Neural cell (in vitro differentiated cells): ENCODE results near the gene RIMS1. TPM values are rescaled to one million over a fixed set of nuclear protein-coding genes. Genes with fewer than 3 reads are reported as not detected.
"Not testable (repeated sequence)": the region's sequence is repeated elsewhere in the genome, so short reads cannot be mapped to it uniquely, and the experiment has no call there.

Experiments used
- H2AFZ ChIP-seq: fragments of 200-600, 300-800 bp; sonication (generic), shearing (Covaris generic); 2 replicates; pipeline ENCODE4 v1.6.0; 2014; ENCODE audit warnings: low read depth, mild to moderate bottlenecking, antibody characterized with exemption, low read length, moderate library complexity
- H3F3A ChIP-seq: fragments of 200-600 bp; shearing (Covaris generic); 2 replicates; pipeline ENCODE4 v1.6.1; 2016; ENCODE audit warnings: mild to moderate bottlenecking, moderate library complexity, mixed read lengths, antibody characterized with exemption, low read length; ENCODE audit not compliant: insufficient read depth, poor library complexity, severe bottlenecking
- H3K27ac ChIP-seq: fragments of 200-600, 300-800 bp; sonication (generic), shearing (Covaris generic); 2 replicates; pipeline ENCODE4 v1.5.1; 2014; ENCODE audit warnings: mild to moderate bottlenecking, low read length, moderate library complexity
- H3K27me3 ChIP-seq: fragments of 300-800, 200-600 bp; sonication (generic), shearing (Covaris generic); 2 replicates; pipeline ENCODE4 v1.6.0; 2014; ENCODE audit warnings: mild to moderate bottlenecking, low read depth, low read length, moderate library complexity; ENCODE audit not compliant: insufficient read depth
- H3K36me3 ChIP-seq: fragments of 300-800, 200-600 bp; sonication (generic), shearing (Covaris generic); 2 replicates; pipeline ENCODE4 v1.5.1; 2014; ENCODE audit warnings: mild to moderate bottlenecking, antibody characterized with exemption, low read length, moderate library complexity; ENCODE audit not compliant: insufficient read depth
- H3K4me2 ChIP-seq: fragments of 300-800, 200-600 bp; sonication (generic), shearing (Covaris generic); 2 replicates; pipeline ENCODE4 v1.6.0; 2014; ENCODE audit warnings: mild to moderate bottlenecking, low read length
- H3K4me3 ChIP-seq: fragments of 300-800, 200-600 bp; sonication (generic), shearing (Covaris generic); 2 replicates; pipeline ENCODE4 v1.5.1; 2014; ENCODE audit warnings: mild to moderate bottlenecking, low read length, moderate library complexity
- H3K79me2 ChIP-seq: fragments of 200-600 bp; shearing (Covaris generic); replicated peaks from 2 replicates; pipeline ENCODE4 v1.6.0; 2014; ENCODE audit warnings: mild to moderate bottlenecking, low read length, moderate library complexity; ENCODE audit not compliant: insufficient read depth
- H3K9ac ChIP-seq: fragments of 300-800, 200-600 bp; sonication (generic), shearing (Covaris generic); 2 replicates; pipeline ENCODE4 v1.6.1; 2016; ENCODE audit warnings: mild to moderate bottlenecking, low read length, mixed read lengths
- H3K9me2 ChIP-seq: fragments of 200-600 bp; shearing (Covaris generic); 2 replicates; pipeline ENCODE4 v1.6.1; 2016; ENCODE audit warnings: mild to moderate bottlenecking, low read length, mixed read lengths; ENCODE audit not compliant: insufficient read depth
- H3K9me3 ChIP-seq: fragments of 200-600, 300-800 bp; sonication (generic), shearing (Covaris generic); 2 replicates; pipeline ENCODE4 v1.6.1; 2016; ENCODE audit warnings: mild to moderate bottlenecking, mixed run types, low read length, moderate library complexity, mixed read lengths
- H4K20me1 ChIP-seq: fragments of 200-600 bp; shearing (Covaris generic); 2 replicates; pipeline ENCODE4 v1.6.1; 2016; ENCODE audit warnings: mild to moderate bottlenecking, mixed run types; ENCODE audit not compliant: insufficient read depth
- CTCF ChIP-seq: fragments of 450-650 bp; IDR thresholded peaks from 2 replicates; pipeline ENCODE4 v1.5.1; 2014; ENCODE audit warnings: antibody characterized with exemption, mild to moderate bottlenecking, moderate library complexity; ENCODE audit not compliant: poor library complexity, severe bottlenecking
- EP300 ChIP-seq: fragments of 450-650 bp; conservative IDR thresholded peaks from 2 replicates; pipeline ENCODE4 v1.6.1; 2014; ENCODE audit warnings: antibody characterized with exemption, mild to moderate bottlenecking, moderate library complexity; ENCODE audit not compliant: poor library complexity, severe bottlenecking
- EZH2 ChIP-seq: fragments of 200-600, 300-800 bp; shearing (Covaris generic), sonication (generic); IDR thresholded peaks from 2 replicates; pipeline ENCODE4 v1.6.1; 2014; ENCODE audit warnings: antibody characterized with exemption, low read length, borderline replicate concordance, mild to moderate bottlenecking; ENCODE audit not compliant: insufficient read depth, poor library complexity, severe bottlenecking
- MXI1 ChIP-seq: fragments of 450-650 bp; conservative IDR thresholded peaks from 2 replicates; pipeline ENCODE4 v1.6.1; 2014; ENCODE audit warnings: antibody characterized with exemption, mild to moderate bottlenecking; ENCODE audit not compliant: poor library complexity, severe bottlenecking
- POLR2AphosphoS5 ChIP-seq: IDR thresholded peaks from 2 replicates; pipeline ENCODE4 v1.6.1; 2012
- RAD21 ChIP-seq: fragments of 450-650 bp; conservative IDR thresholded peaks from 2 replicates; pipeline ENCODE4 v1.6.1; 2014; ENCODE audit warnings: antibody characterized with exemption, mild to moderate bottlenecking, moderate library complexity
- REST ChIP-seq: IDR thresholded peaks from 2 replicates; pipeline ENCODE4 v1.6.1; 2012; ENCODE audit warnings: borderline replicate concordance
- SMC3 ChIP-seq: fragments of 450-650 bp; conservative IDR thresholded peaks from 2 replicates; pipeline ENCODE4 v1.6.1; 2014; ENCODE audit warnings: antibody characterized with exemption, mild to moderate bottlenecking, moderate library complexity; ENCODE audit not compliant: poor library complexity
- TAF1 ChIP-seq: IDR thresholded peaks from 2 replicates; pipeline ENCODE4 v1.6.1; 2012; ENCODE audit warnings: low read depth
- polyA plus RNA-seq: library from polyadenylated mRNA; depleted of rRNA; stranded (reverse); fragments of >200 nt; gene quantifications from 2 replicates; pipeline ENCODE4 v1.2.3, GENCODE V29; 2014

RIMS1 gene
- polyA plus RNA-seq, 1 donor from 2014 or later: 17.8 TPM

- H3K4me3 ChIP-seq: no peak overlapping the region
- no peaks in the 10 kb centered on the region for H4K20me1 ChIP-seq
- H3K79me2 ChIP-seq: no peaks in the 10 kb centered on the region
- H3F3A ChIP-seq: no peaks in the 10 kb centered on the region
- peaks cover 5% of the 10 kb centered on the region for H3K9me3 ChIP-seq
- H2AFZ ChIP-seq: no peak overlapping the region
- no peak for TF ChIP-seq EP300
- no peak for TF ChIP-seq CTCF
- no peak for TF ChIP-seq RAD21
- TF ChIP-seq REST: no peak
- no peak for TF ChIP-seq MXI1
- TF ChIP-seq TAF1: no peak
- no peak for TF ChIP-seq EZH2
- TF ChIP-seq SMC3: no peak
- no peaks in the 10 kb centered on the region for H3K27me3 ChIP-seq
- no peak overlapping the region for H3K27ac ChIP-seq
- H3K4me2 ChIP-seq: no peak overlapping the region
- H3K9ac ChIP-seq: no peak overlapping the region
- H3K36me3 ChIP-seq: no peaks in the 10 kb centered on the region
- no peaks in the 10 kb centered on the region for H3K9me2 ChIP-seq
Measured at GRCh38 chr6:72002415-72002814, 116.1 kb downstream of the RIMS1 start.

- H3K36me3 ChIP-seq, H3K27ac ChIP-seq, H2AFZ ChIP-seq, H3K9me2 ChIP-seq, H3K4me3 ChIP-seq, H3K9me3 ChIP-seq, H3F3A ChIP-seq, H3K4me2 ChIP-seq, H3K27me3 ChIP-seq, H3K79me2 ChIP-seq, H3K9ac ChIP-seq, H4K20me1 ChIP-seq: not testable (repeated sequence)
Measured at GRCh38 chr6:72006591-72006990, 120.2 kb downstream of the RIMS1 start.

- H3K27ac ChIP-seq: no peak overlapping the region
- H3K4me3 ChIP-seq: no peak overlapping the region
- no peak for TF ChIP-seq SMC3
- TF ChIP-seq POLR2AphosphoS5: no peak
- TF ChIP-seq RAD21: no peak
- no peak for TF ChIP-seq EZH2
- TF ChIP-seq TAF1: no peak
- no peak for TF ChIP-seq MXI1
- TF ChIP-seq REST: no peak
- TF ChIP-seq EP300: no peak
- no peak for TF ChIP-seq CTCF
- H3K9ac ChIP-seq: no peak overlapping the region
- no peak overlapping the region for H2AFZ ChIP-seq
- no peaks in the 10 kb centered on the region for H3K36me3 ChIP-seq
- H3K4me2 ChIP-seq: no peak overlapping the region
- no peaks in the 10 kb centered on the region for H4K20me1 ChIP-seq
- no peaks in the 10 kb centered on the region for H3K79me2 ChIP-seq
- no peaks in the 10 kb centered on the region for H3F3A ChIP-seq
- no peaks in the 10 kb centered on the region for H3K9me2 ChIP-seq
- H3K27me3 ChIP-seq: no peaks in the 10 kb centered on the region
- H3K9me3 ChIP-seq: no peaks in the 10 kb centered on the region
Measured at GRCh38 chr6:72022830-72023229, 136.5 kb downstream of the RIMS1 start.
